ENCODE measurements around the gene CDCA7.
"Not testable (repeated sequence)": the region's sequence is repeated elsewhere in the genome, so short reads cannot be mapped to it uniquely, and the experiment has no call there.

The CDCA7 gene

DNA sequence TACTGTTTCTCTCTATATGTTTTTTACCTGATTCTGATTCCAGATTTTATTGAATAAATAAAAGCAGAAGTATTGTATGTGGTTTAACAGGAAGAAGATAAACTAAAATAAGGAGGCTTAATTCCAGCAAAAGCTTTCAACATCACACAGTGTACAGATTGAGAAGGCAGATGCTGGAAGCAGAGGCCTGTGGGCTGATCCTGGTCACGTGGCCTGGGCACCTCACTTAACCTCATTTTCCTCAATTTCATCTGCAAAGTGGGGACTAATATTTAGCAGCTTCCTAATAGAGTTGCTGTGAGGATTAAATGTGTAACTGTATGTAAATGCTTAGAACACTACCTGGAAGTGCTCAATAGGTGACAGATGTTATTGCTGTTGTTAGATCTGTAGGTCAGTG lies 58.0 kb downstream of the CDCA7 start:
- Histone ChIP-seq H3K4me1 (ENCODE audit: control insufficient read depth in 5 of 5, insufficient read depth in 5 of 5, low read length in 5 of 5) (no peaks in the 10 kb centered on the region), H3K9ac (ENCODE audit: low read length in 5 of 5) (no peak overlapping the region), H3K27me3 (ENCODE audit: control insufficient read depth in 5 of 5, insufficient read depth in 4 of 5, low read length in 5 of 5) (peaks cover 0 to 6% (median 0%) of the 10 kb centered on the region in 5 donors), H3K27ac (ENCODE audit: low read depth, low read length) (no peak overlapping the region), H3K36me3 (ENCODE audit: control insufficient read depth in 5 of 5, insufficient read depth in 5 of 5, low read length in 5 of 5) (no peaks in the 10 kb centered on the region), H3K9me3 (ENCODE audit: control insufficient read depth in 5 of 5, low read length in 5 of 5) (no peaks in the 10 kb centered on the region), H3K4me3 (ENCODE audit: low read depth in 1 of 5, low read length in 5 of 5) (no peak overlapping the region)

DNA sequence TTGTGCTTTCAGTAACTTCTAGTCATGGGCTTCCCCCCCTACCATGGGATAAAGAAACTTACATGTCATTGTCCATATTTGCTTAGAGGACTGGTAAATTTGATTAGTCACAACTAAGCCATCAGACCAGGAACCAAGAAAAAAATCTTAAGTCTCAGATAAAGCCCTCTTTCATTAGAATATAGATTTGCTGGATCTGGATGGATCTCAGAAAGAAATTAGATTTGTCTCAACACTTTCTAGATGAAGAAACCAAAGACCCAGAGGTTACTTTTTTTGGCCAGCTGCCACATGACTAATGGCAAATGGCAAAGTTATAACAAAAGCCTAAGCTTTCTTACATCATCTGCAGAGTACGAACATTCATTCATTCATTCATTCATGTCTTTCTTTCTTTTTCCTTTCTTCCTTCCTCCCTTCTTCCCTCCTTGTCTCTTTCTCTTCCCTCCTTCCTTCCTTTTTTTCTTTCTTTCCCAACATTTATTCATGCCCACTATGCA lies 60.2 kb downstream of the CDCA7 start:
- Histone ChIP-seq H3K27me3 (ENCODE audit: control insufficient read depth in 5 of 5, insufficient read depth in 4 of 5, low read length in 5 of 5) (peaks cover 0 to 8% (median 0%) of the 10 kb centered on the region in 5 donors), H3K9me3 (ENCODE audit: control insufficient read depth in 5 of 5, low read length in 5 of 5) (no peaks in the 10 kb centered on the region), H3K4me1 (ENCODE audit: control insufficient read depth in 5 of 5, insufficient read depth in 5 of 5, low read length in 5 of 5) (no peaks in the 10 kb centered on the region), H3K9ac (ENCODE audit: low read length in 5 of 5) (no peak overlapping the region), H3K4me3 (ENCODE audit: low read depth in 1 of 5, low read length in 5 of 5) (no peak overlapping the region), H3K27ac (ENCODE audit: low read depth, low read length) (no peak overlapping the region), H3K36me3 (ENCODE audit: control insufficient read depth in 5 of 5, insufficient read depth in 5 of 5, low read length in 5 of 5) (no peaks in the 10 kb centered on the region)

DNA sequence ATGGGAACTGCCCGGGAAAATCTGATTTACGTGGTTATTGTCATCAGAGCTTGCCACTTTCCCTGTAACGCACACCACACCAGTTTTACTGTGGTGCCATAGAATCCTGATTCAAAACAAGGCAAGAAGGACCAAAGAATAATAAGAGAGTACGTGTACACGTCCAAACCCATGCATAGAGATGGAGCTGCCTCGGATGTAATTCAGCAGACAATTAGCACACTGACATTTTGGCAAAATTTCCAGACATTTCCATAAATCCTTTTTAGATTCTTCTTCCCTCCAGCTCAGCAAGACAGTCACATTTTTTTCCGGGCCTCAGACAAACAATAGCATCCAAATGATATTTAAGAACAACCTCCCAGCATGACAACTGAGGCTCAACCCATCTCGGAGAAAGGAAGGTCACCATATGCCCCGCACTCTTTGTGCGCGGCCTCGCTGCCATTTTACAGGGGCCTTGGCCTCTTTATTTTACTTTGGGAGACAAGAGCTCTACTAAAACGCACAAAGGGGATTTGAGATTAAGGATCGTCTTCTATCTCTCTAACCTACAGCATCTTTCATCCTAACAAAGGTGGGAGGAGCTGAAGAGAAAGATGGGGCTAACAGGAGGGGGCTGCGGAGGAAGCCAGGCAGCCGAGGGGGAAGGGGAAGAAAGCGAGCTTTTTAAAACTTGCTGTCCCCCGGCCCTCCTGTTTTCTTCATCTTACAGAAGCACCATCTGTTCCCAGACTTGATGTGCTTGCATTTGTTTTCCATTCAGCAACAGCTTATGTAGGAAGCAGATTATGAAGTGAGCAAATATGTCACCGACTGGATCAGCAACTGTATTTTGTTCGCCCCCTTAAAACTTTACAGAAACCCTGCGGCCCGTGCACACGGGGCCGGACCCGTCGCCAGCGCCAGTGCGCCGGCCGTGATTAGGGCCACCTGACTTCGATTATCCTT lies 61.0 kb downstream of the CDCA7 start:
- H3K9me3 ChIP-seq (ENCODE audit: control insufficient read depth in 5 of 5, low read length in 5 of 5), result no peaks in the 10 kb centered on the region
- H3K27ac ChIP-seq (ENCODE audit: low read depth, low read length), result no peak overlapping the region
- no peak overlapping the region for H3K9ac ChIP-seq (ENCODE audit: low read length in 5 of 5)
- no peak overlapping the region for H3K4me3 ChIP-seq (ENCODE audit: low read depth in 1 of 5, low read length in 5 of 5)
- peaks cover 0 to 8% (median 2%) of the 10 kb centered on the region in 5 donors for H3K27me3 ChIP-seq (ENCODE audit: control insufficient read depth in 5 of 5, insufficient read depth in 4 of 5, low read length in 5 of 5)
- H3K36me3 ChIP-seq (ENCODE audit: control insufficient read depth in 5 of 5, insufficient read depth in 5 of 5, low read length in 5 of 5), result no peaks in the 10 kb centered on the region
- no peaks in the 10 kb centered on the region for H3K4me1 ChIP-seq (ENCODE audit: control insufficient read depth in 5 of 5, insufficient read depth in 5 of 5, low read length in 5 of 5)

DNA sequence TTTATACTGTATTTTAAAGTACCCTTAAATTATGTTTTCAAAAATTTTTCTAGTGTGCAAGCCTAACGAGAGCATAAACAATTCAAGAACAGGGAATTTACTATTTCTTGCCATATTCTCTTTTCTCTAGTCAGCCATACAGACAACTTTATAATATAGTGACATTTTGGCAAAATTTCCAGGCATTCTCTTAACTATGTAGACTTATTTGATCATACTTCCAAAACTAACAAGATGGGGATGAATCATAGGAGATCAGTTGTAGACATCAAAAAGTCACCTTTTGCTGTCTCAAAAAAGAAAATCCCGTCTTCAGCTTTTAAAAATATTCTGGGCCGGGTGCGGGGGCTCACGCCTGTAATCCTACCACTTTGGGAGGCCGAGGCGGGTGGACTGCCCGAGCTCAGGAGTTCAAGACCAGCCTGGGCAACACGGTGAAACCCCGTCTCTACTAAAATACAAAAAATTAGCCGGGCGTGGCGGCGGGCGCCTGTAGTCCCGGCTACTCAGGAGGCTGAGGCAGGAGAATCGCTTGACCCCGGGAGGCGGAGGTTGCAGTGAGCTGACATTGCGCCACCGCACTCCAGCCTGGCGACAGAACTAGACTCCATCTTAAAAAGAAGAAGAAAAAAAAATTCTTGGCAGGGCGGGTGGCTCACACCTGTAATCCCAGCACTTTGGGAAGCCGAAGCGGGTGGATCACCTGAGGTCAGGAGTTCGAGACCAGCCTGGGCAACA lies 61.9 kb downstream of the CDCA7 start:
- not testable (repeated sequence) for H3K4me3 ChIP-seq (ENCODE audit: low read depth in 1 of 5, low read length in 5 of 5); H3K27ac ChIP-seq (ENCODE audit: low read depth, low read length); H3K9me3 ChIP-seq (ENCODE audit: control insufficient read depth in 5 of 5, low read length in 5 of 5); H3K9ac ChIP-seq (ENCODE audit: low read length in 5 of 5); H3K36me3 ChIP-seq (ENCODE audit: control insufficient read depth in 5 of 5, insufficient read depth in 5 of 5, low read length in 5 of 5); H3K4me1 ChIP-seq (ENCODE audit: control insufficient read depth in 5 of 5, insufficient read depth in 5 of 5, low read length in 5 of 5)
- peaks cover 0 to 11% (median 2%) of the 10 kb centered on the region in 5 donors for H3K27me3 ChIP-seq (ENCODE audit: control insufficient read depth in 5 of 5, insufficient read depth in 4 of 5, low read length in 5 of 5)

DNA sequence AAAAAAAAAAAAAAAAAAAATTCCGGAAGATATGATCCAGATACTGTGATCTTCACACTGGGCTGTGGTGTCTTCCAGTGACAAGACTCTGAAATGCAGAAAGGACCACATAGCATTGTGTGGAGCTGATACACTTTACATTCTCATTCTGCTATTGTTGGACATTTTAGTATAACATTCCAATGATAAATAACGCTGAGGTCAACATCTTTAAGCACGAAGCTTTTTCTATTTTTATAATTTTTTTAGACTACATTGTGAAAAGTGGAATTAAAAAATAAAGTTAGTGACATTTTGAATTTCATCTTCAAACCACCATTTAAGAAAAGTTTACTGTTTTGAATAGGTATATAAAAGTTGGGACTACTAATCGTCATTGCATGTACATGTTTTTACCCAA lies 62.7 kb downstream of the CDCA7 start:
- Histone ChIP-seq H3K36me3 (ENCODE audit: control insufficient read depth in 5 of 5, insufficient read depth in 5 of 5, low read length in 5 of 5) (no peaks in the 10 kb centered on the region), H3K27ac (ENCODE audit: low read depth, low read length) (no peak overlapping the region), H3K9me3 (ENCODE audit: control insufficient read depth in 5 of 5, low read length in 5 of 5) (no peaks in the 10 kb centered on the region), H3K9ac (ENCODE audit: low read length in 5 of 5) (no peak overlapping the region), H3K4me1 (ENCODE audit: control insufficient read depth in 5 of 5, insufficient read depth in 5 of 5, low read length in 5 of 5) (no peaks in the 10 kb centered on the region), H3K4me3 (ENCODE audit: low read depth in 1 of 5, low read length in 5 of 5) (no peak overlapping the region), H3K27me3 (ENCODE audit: control insufficient read depth in 5 of 5, insufficient read depth in 4 of 5, low read length in 5 of 5) (peaks cover 0 to 12% (median 5%) of the 10 kb centered on the region in 5 donors)

DNA sequence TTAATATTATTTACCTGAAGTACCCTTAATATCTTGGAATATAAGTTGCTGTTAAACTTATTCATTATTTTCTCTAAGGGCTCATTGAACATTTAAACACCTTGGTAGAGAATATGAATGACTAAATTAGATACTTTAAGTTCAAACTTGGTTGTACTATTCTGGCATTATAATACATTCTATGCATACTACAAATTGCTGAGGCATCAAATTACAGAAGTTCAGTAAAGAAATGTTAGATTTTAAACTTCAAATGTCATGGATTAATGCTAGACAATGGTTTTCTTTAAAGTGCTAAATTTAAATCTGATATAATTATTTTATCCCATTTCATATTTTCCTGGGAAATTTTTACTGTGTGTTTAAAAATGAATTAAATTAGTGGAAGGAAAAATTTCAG lies 63.1 kb downstream of the CDCA7 start:
- peaks cover 0 to 12% (median 5%) of the 10 kb centered on the region in 5 donors for H3K27me3 ChIP-seq (ENCODE audit: control insufficient read depth in 5 of 5, insufficient read depth in 4 of 5, low read length in 5 of 5)
- H3K9me3 ChIP-seq (ENCODE audit: control insufficient read depth in 5 of 5, low read length in 5 of 5), result no peaks in the 10 kb centered on the region
- H3K4me3 ChIP-seq (ENCODE audit: low read depth in 1 of 5, low read length in 5 of 5), result no peak overlapping the region
- H3K9ac ChIP-seq (ENCODE audit: low read length in 5 of 5), result no peak overlapping the region
- H3K4me1 ChIP-seq (ENCODE audit: control insufficient read depth in 5 of 5, insufficient read depth in 5 of 5, low read length in 5 of 5), result no peaks in the 10 kb centered on the region
- no peak overlapping the region for H3K27ac ChIP-seq (ENCODE audit: low read depth, low read length)
- H3K36me3 ChIP-seq (ENCODE audit: control insufficient read depth in 5 of 5, insufficient read depth in 5 of 5, low read length in 5 of 5), result no peaks in the 10 kb centered on the region
